SK-N-SH (cell line): Measurements from ENCODE around the gene GGTLC1.

ENCODE experiments used
- CTCF ChIP-seq: fragments of 200-600 bp; sonication (generic); IDR thresholded peaks from 2 replicates; pipeline ENCODE4 v1.6.1; 2017; ENCODE audit warnings: antibody characterized with exemption, mild to moderate bottlenecking, moderate library complexity
- EP300 ChIP-seq, 2 experiments: IDR thresholded peaks; 2 replicates each; pipeline versions ENCODE4 v1.4.0 to v1.6.1; 2012; ENCODE audit warnings: borderline replicate concordance in 1 of 2, low read depth in 1 of 2, low read length in 1 of 2

DNA sequence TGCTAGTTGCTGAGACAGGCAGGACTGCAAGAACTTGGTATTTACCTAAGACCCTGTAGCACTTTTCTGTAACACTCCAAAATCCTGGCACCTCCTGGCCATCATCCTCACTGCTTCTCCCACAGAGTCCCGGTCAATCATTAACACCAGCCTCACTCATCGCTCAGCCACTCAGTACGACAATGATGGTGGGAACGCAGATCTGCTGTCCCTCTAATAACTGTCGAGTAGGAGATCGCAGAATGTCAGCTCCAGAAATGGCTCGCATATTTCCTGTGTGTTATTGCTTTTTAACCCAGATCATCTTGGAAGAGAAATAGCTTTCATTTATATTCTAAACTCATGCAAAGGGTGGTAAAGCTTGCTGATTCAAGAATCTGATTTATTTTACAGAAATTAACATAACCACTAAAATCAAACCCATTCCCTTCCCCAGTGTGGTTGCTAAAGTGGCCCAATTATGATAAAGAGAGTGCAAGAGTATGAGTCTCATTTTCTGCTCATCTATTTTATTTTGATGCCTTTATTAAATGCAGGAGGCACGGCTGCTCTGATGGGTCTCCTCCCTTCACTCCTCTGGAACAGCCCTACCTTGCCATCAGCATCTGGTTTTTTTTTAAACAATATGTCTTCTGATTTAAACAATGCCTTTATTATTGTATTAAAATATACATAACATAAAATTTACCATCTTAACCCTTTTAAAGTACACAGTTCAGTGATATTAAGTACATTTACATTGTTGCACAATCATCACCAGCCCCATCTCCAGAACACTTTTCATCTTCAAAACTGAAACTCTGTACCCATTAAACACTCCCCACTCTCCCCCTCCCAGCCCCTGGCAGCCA is 28.3 kb upstream of the GGTLC1 start:
- TF ChIP-seq CTCF: no peak
- TF ChIP-seq EP300 (IDR thresholded peaks at IDR 0.05; ENCODE audit: borderline replicate concordance in 1 of 2, low read depth in 1 of 2, low read length in 1 of 2): no peak
